Transverse colon (tissue), 4 donors: Measurements from ENCODE around the gene PPL.

ENCODE experiments used
- CTCF ChIP-seq, 5 experiments: fragments of 200-600 bp in 3 of 5; fragments of 450-650 bp in 2 of 5; sonication (generic) in 3 of 5; IDR thresholded peaks; 1 replicate in 2 of 5; 2 replicates in 3 of 5; pipeline ENCODE4 v1.5.1; 2016 to 2017; ENCODE audit warnings: antibody characterized with exemption in 5 of 5, inconsistent platforms in 3 of 5, mild to moderate bottlenecking in 2 of 5, moderate library complexity in 1 of 5
- EP300 ChIP-seq: sonication (generic); formaldehyde crosslinking; IDR thresholded peaks from one replicate; pipeline ENCODE4 v1.6.1; 2017; ENCODE audit warnings: antibody characterized with exemption, low read depth
- POLR2A ChIP-seq: fragments of 450-650 bp; IDR thresholded peaks from one replicate; pipeline ENCODE4 v1.6.1; 2016; ENCODE audit warnings: antibody characterized with exemption, mild to moderate bottlenecking, moderate library complexity
- POLR2AphosphoS5 ChIP-seq, 3 donors: sonication (generic); formaldehyde crosslinking; IDR thresholded peaks; one replicate each; pipeline ENCODE4 v1.6.1; 2016; ENCODE audit warnings: antibody characterized with exemption in 3 of 3

GRCh38 chr16:4902038-4902437, 34.9 kb downstream of the PPL start:
- TF ChIP-seq CTCF (IDR thresholded peaks at IDR 0.05) (no peak), POLR2AphosphoS5 (IDR thresholded peaks at IDR 0.05) (no peak), POLR2A (no peak), EP300 (no peak)
